ENCODE results near the gene PPP6R2.

DNA sequence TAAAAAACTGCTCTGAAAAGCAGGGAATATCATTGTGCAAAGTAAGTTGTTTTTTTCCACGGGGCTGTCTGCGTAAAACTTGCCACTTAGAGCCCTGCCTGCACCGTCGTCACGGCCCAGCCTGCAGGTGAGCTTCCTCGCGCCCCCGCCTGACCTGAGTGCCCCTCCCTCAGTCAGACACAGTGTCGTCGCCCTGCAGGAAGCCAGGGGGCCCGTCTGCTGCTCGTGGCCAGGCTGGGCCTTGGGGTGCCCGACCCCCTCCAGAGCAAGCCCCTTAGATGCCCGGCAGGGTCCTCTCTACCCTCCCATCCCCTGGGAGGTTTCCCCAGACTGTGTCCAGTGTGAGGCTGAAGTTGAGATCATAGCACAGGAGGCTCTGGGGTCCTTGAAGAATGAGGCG, 100.1 kb downstream of the PPP6R2 start:
- TF ChIP-seq GATA2 (IDR thresholded peaks at IDR 0.05; ENCODE audit: low read depth, low read length) (no peak), GATA3 (IDR thresholded peaks at IDR 0.05; ENCODE audit: low read depth, low read length) (no peak)

All from SH-SY5Y (cell line).